NT2/D1 (cell line): Measurements from ENCODE around the gene MBD3L2.

Source experiments
- YY1 ChIP-seq: IDR thresholded peaks from 2 replicates; pipeline ENCODE4 v1.6.1; 2011; ENCODE audit not compliant: insufficient read length, insufficient read depth
- ZNF274 ChIP-seq: IDR thresholded peaks from 2 replicates; pipeline ENCODE4 v1.6.1; 2011; ENCODE audit warnings: mild to moderate bottlenecking, low read depth, low read length

DNA sequence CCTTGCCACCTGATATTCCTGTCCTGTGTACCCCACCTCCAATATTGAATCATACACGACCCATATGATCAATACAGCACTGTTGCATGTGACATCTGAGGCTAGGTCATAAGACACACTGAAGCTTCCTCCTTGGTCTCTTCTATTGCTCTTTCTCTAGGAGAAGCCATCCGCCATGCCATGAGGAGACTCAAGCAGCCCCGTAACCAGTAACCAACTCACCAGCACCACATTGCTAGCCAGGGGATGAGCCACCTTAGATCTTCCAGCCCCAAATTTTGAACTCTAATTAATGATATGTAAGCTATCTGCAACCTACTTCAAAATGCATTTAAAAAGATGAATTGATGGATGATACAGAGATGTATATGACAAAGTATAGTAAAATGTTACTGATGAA lies 49.0 kb downstream of the MBD3L2 start:
- TF ChIP-seq YY1 (no peak), ZNF274 (no peak)
